OCI-LY1 (cell line): ENCODE results near the gene USH2A.

ENCODE experiments used
- EZH2 ChIP-seq: fragments of 200-600 bp; sonication (generic), shearing (Covaris generic); IDR thresholded peaks from 2 replicates; pipeline ENCODE4 v1.8.0; 2017; ENCODE audit warnings: borderline replicate concordance, mixed run types, mild to moderate bottlenecking, antibody characterized with exemption, low read length, moderate library complexity, mixed read lengths
- TF ChIP-seq, protein P1 (sequence below): fragments of 200-600 bp; sonication (generic), shearing (Covaris generic); IDR thresholded peaks from 2 replicates; pipeline ENCODE4 v1.5.1; 2017; ENCODE audit warnings: mild to moderate bottlenecking, antibody characterized with exemption, low read length, moderate library complexity, mixed read lengths

DNA sequence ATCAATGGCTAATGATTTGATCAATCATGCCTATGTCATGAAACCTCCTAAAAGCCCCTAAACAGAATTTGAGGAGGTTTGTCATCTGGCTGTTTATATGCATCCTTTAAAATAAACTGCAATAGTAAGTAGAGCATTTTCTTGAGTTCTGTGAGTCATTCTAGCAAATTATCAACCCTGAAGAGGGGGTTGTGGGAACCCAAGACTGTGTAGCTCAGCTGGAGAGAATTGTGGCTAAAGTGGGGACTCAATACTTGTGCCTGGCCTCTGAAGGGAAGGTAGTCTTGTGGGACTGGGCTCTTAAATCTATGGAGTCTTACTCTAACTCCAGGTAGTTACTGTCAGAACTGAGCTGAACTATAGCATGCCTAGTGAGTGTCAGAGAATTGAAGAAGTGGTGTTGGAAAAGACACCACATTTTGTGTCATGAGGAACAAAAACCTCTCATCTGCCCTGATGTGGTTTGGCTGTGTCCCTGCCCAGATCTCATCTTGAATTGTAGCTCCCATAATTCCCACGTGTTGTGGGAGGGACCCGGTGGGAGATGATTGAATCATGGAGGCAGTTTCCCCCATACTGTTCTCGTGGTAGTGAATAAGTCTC, 402.4 kb downstream of the USH2A start:
- TF ChIP-seq, protein P1, sequence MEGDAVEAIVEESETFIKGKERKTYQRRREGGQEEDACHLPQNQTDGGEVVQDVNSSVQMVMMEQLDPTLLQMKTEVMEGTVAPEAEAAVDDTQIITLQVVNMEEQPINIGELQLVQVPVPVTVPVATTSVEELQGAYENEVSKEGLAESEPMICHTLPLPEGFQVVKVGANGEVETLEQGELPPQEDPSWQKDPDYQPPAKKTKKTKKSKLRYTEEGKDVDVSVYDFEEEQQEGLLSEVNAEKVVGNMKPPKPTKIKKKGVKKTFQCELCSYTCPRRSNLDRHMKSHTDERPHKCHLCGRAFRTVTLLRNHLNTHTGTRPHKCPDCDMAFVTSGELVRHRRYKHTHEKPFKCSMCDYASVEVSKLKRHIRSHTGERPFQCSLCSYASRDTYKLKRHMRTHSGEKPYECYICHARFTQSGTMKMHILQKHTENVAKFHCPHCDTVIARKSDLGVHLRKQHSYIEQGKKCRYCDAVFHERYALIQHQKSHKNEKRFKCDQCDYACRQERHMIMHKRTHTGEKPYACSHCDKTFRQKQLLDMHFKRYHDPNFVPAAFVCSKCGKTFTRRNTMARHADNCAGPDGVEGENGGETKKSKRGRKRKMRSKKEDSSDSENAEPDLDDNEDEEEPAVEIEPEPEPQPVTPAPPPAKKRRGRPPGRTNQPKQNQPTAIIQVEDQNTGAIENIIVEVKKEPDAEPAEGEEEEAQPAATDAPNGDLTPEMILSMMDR, result no peak
- no peak for TF ChIP-seq EZH2
